SK-N-SH treated with all-trans-retinoic acid at 6 μM for 48 hours (cell line): Measurements from ENCODE around the gene PCDHGC3.

Experiments used
- BACH2 ChIP-seq: fragments of 250-450 bp; sonication (Bioruptor Pico); IDR thresholded peaks from 2 replicates; pipeline ENCODE4 v1.9.0; 2021; ENCODE audit warnings: mild to moderate bottlenecking, borderline replicate concordance
- CREB5 ChIP-seq: fragments of 250-450 bp; sonication (Bioruptor Pico); IDR thresholded peaks from 2 replicates; pipeline ENCODE4 v1.5.1; 2020; ENCODE audit warnings: low read depth, mild to moderate bottlenecking, moderate library complexity
- CSRNP3 ChIP-seq: fragments of 250-450 bp; sonication (Bioruptor Pico); IDR thresholded peaks from 2 replicates; pipeline ENCODE4 v1.5.1; 2021; ENCODE audit warnings: mild to moderate bottlenecking, moderate library complexity
- GLIS3 ChIP-seq: fragments of 250-450 bp; sonication (Bioruptor Pico); IDR thresholded peaks from 2 replicates; pipeline ENCODE4 v1.5.0; 2020; ENCODE audit warnings: mild to moderate bottlenecking, moderate library complexity
- OSR1 ChIP-seq: fragments of 250-450 bp; sonication (Bioruptor Pico); IDR thresholded peaks from 2 replicates; pipeline ENCODE4 v1.8.0; 2022; ENCODE audit warnings: moderate library complexity, mild to moderate bottlenecking, inconsistent platforms
- PATZ1 ChIP-seq: fragments of 250-450 bp; sonication (Bioruptor Pico); IDR thresholded peaks from 2 replicates; pipeline ENCODE4 v1.8.0; 2020; ENCODE audit warnings: mild to moderate bottlenecking, moderate library complexity, borderline replicate concordance
- POU6F1 ChIP-seq: fragments of 250-450 bp; sonication (Bioruptor Pico); IDR thresholded peaks from 2 replicates; pipeline ENCODE4 v1.8.0; 2021; ENCODE audit warnings: low read depth, mild to moderate bottlenecking, moderate library complexity, borderline replicate concordance
- SNAI2 ChIP-seq: fragments of 250-450 bp; sonication (Bioruptor Pico); IDR thresholded peaks from 2 replicates; pipeline ENCODE4 v1.5.0; 2020; ENCODE audit warnings: mild to moderate bottlenecking, moderate library complexity
- TSHZ2 ChIP-seq: fragments of 250-450 bp; sonication (Bioruptor Pico); IDR thresholded peaks from 2 replicates; pipeline ENCODE4 v1.5.0; 2020; ENCODE audit warnings: mild to moderate bottlenecking, moderate library complexity
- ZFP3 ChIP-seq: fragments of 250-450 bp; sonication (Bioruptor Pico); IDR thresholded peaks from 2 replicates; pipeline ENCODE4 v1.5.0; 2020; ENCODE audit warnings: mild to moderate bottlenecking, moderate library complexity
- ZFP30 ChIP-seq: fragments of 450-650 bp; formaldehyde crosslinking; IDR thresholded peaks from 2 replicates; pipeline ENCODE4 v1.5.0; 2022; ENCODE audit warnings: mild to moderate bottlenecking, moderate library complexity
- ZNF70 ChIP-seq: fragments of 450-650 bp; formaldehyde crosslinking; IDR thresholded peaks from 2 replicates; pipeline ENCODE4 v1.5.0; 2020; ENCODE audit warnings: mild to moderate bottlenecking, moderate library complexity
- ZNF8 ChIP-seq: fragments of 450-650 bp; formaldehyde crosslinking; IDR thresholded peaks from 2 replicates; pipeline ENCODE4 v1.5.0; 2020; ENCODE audit warnings: mild to moderate bottlenecking, moderate library complexity

GRCh38 chr5:141515946-141516671, 40.3 kb downstream of the PCDHGC3 start:
- TF ChIP-seq ZNF70 (CRISPR knock-in tag) (no peak), ZFP3 (CRISPR knock-in tag) (no peak), TSHZ2 (CRISPR knock-in tag) (no peak), POU6F1 (CRISPR knock-in tag) (no peak), ZNF8 (no peak), SNAI2 (CRISPR knock-in tag) (no peak), ZFP30 (CRISPR knock-in tag) (no peak), CSRNP3 (no peak), BACH2 (CRISPR knock-in tag) (no peak), PATZ1 (no peak), OSR1 (CRISPR knock-in tag) (no peak), GLIS3 (no peak), CREB5 (CRISPR knock-in tag) (no peak)
